ENCODE measurements around the gene CLEC2D.
A peak's percentile ranks its signal among the peaks of the same experiment; 100 is the strongest.
"Not testable (repeated sequence)": the region's sequence is repeated elsewhere in the genome, so short reads cannot be mapped to it uniquely, and the experiment has no call there.

CLEC2D gene

DNA sequence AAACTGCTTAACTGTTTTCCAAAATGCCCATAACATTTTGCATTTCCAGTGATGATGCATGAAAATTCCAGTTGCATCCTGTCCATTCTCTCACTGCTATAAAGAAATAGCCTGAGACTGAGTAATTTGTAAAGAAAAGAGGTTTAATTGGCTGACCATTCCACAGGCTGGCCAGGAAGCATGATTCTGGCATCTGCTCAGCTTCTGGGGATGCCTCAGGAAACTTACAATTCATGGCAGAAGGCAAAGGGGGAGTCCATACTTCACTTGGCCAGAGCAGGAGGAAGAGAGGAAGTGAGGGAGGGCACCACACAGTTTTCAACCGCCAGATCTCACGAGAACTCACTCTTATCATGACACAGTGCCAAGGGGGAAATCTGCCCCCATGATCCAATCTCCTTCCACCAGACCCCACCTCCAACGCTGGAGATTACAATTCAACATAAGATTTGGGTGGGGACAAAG lies 18.2 kb upstream of the CLEC2D start:
- DNase-seq, result peak; percentile 74
- ATAC-seq, result peak; percentile 30

DNA sequence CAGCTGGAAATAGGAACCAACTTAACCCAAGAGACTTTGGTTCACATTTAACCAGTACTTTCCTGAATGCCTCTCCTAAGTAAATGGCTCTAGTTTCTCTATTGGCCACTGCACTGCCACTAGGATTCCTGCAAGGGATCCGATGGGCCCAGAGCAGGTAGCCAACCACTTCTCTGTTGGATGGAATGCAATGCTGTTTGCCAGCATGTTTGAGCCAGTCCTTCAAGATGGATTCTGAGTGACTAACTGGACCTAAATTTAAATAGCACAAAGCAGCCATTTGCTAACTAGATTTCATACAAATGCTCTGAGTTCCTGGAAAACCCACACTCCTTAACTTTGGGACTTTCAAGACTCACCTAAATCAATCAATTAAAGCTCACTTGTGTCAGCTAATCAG lies 9.5 kb upstream of the CLEC2D start:
- no peak for ATAC-seq

DNA sequence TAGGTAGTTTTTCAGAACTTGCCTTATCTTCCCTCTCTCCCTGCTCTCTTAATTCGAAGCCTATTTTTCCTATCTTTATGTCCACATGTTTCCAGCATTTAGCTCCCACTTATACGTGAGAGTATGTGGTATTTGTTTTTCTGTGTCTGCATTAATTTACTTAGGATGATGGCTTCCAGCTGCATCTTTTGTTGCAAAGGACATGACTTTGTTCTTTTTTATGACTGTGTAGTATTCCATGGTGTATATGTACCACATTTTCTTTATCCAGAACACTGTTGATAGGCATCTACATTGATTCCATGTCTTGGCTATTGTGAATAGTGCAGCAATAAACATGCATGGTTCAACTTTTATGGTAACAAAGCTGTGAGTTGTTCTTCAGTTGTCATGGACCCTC lies 7.8 kb upstream of the CLEC2D start:
- DNase-seq (no peak), ATAC-seq (no peak)

More for the DNA sequence above, 9.5 kb upstream of the CLEC2D start:
- no peak for DNase-seq

DNA sequence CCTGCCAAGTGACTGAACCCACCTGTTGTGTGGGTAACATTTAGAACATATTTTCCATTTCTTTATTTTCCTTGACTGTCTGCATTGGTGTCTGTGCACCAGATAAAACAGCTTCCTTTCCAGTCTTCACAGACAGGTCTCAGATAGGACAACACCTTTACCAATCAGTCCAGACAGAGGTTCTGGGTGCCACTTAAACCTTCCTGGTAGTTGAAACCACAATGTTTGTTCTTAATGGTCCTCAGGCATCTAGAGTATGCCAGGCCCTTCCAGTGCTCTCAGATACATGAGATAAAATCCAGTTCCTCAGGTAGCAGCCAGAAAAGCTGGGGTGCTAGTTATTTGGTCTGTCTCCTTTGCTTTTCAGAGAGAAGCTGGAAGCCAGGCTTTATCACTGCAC lies 7.0 kb upstream of the CLEC2D start:
- no peak for ATAC-seq
- no peak for DNase-seq

DNA sequence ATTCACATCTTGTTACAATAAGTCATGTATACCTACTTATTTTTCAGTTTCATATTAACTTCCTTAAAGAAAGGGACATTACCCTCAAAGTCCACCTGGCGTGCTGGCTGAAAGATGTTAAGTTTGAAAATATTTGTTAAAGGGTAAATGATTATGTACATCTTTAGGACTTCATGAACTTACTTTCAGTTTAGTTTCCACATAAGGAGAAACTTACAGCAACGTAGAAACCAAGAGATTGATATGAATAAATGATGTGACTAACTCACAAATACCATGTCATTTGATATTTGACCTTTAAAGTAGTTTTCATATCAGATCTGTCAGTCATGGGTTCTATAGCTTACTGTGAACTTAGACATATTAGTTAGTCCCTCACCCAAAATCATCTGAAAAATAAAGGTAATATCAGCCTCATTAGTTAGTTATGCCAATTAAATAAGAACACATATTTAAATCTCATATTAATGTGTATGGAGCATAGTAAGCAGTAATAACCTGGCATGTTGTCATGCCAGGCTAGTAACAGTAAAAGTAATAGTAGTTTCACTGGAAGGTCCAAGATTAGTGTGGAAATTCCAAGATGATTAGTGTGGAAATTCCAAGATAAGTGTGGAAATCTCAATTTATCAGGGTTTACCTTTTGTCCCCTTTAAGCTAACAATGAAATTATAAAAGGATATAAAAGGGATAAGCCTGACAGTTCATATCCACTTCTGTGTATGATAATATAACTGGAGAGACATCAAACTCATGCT lies 1.9 kb upstream of the CLEC2D start:
- ATAC-seq, result peak; percentile 63
- no peak for DNase-seq

DNA sequence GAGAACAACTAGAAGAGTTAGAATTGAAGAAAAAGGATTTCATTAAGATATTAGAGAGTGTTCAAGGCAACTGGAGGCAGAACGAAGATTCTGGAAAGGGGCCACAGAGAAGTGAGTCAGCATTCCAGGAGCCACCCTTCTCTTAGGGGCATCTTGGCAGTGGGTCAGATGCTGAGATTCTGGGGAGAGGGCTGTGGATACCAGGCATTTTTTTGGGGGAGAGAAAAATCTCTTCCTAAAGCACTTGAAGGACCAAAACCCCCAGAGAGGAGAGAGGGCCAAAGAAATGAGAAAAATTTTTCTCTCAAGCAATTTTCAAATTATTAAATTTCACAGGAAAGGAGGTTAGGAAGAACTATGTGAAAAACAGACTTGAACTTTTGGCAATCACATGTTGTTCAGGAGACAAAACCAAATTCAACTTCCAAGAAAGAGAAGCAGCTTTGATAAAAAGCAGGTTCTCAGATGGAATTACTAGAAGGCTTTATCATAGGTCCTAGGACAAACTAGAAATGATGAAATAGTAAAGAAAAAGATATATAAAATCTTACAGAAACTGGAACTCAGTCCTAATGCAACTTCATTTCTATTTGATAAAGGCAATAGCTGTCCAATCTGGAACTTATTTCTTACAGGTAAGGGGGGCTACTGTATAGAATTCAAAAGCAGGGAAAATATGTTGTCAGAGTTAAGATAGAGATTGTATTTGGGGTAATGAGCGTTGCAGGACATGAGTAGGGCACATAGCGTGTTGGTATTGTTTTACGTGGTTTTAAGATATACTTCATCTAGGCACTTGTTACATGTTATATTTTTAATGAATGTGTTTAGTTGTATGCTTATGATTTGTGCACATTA lies 1.1 kb upstream of the CLEC2D start:
- ATAC-seq, result no peak
- no peak for DNase-seq

DNA sequence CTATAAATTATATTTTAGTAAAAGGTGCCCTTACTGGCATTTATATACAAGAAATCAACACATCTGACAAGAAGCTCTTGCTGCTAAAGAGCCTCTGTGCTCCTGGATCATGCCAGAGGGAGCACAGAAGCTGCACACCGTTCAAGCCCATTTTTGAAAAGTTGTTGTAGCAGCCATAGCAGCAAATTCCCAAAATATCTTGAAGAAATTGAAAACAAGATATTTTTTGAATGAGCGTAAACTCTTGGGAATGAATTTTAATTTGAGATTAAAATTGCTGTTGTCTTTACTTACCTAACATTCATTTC lies 540 bp upstream of the CLEC2D start:
- ATAC-seq (no peak), DNase-seq (no peak)

DNA sequence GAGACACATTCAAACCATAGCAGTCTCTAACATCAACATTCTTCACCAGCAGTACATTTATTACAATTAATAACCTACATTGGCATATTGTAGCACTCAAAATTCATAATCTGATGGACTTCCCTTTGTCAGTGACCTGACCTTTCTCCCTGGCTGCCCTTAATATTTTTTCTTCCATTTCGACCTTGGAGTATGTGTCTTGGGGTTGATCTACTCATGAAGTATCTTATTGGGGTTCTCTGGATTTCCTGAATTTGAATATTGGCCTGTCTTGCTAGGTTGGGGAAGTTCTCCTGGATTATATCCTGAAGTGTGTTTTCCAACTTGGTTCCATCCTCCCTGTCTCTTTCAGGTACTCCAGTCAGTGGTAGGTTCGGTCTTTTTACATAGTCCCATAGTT lies 2.8 kb downstream of the CLEC2D start:
- not testable (repeated sequence) for DNase-seq, ATAC-seq

DNA sequence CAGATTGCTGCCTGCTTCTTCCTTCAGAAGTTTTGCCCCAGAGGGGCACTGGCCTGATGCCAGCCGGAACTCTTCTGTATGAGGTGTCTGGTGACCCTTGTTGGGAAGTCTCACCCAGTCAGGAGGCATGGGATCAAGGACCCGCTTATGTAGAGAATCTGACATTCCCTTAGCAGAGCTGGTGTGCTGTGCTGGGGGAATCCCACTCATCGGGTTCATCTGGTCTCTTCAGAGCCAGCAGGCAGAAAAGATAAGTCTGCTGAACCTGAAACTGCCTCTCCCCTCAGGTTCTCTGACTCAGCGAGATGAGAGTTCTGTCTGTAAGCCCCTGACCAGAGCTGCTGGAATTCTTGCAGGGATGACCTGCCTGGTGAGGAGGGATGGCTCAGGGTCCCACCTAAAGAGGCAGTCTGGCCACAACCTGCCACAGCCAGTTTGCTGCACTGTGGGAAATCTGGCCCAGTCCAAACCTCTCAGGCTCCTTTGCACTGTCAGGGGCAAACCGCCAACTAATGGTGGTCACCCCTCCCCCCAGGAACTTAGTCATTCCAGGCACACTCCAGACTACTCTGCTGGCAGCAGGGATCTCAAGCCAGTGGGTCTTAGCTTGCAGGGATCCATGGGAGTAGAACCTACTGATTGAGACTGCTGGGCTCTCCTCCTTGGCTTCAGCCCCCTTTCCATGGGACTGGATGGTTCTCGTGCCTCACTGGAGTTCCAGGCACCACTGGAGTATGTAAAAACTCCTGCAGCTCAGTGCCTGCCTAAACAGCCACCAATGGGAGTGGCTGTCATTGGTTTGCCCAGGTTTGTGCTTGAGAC lies 4.1 kb downstream of the CLEC2D start:
- ATAC-seq (peak; percentile 54), DNase-seq (peak; percentile 78)

DNA sequence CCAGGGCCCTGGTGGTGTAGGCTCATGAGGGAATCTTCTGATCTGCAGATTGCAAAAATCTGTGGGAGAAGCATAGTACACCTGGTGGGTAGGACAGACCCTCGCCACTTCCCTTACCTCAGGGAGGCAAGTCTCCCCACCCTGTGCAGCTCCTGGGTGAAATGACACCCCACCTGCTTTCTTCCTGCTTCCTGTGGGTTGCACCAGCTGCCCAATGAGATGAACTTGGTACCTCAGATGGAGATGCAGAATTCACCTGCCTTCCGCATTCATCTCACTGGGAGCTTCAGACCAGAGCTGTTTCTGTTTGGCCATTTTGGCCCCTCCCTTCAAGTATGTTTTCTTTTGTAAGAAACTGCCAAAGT lies 4.7 kb downstream of the CLEC2D start:
- peak; percentile 3 for ATAC-seq
- peak; percentile 37 for DNase-seq

DNA sequence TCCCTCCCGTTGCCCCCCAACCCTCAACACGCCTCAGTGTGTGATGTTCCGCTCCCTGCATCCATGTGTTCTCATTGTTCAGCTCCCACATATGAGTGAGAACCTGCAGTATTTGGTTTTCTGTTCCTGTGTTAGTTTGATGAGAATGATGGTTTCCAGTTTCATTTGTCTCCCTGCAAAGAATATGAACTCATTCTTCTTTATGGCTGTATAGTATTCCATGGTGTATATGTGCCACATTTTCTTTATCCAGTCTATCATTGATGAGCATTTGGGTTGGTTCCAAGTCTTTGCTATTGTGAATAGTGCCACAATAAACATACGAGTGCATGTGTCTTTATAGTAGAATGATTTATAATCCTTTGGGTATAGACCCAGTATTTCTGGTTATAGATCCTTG lies 13.0 kb downstream of the CLEC2D start:
- not testable (repeated sequence) for ATAC-seq, DNase-seq

DNA sequence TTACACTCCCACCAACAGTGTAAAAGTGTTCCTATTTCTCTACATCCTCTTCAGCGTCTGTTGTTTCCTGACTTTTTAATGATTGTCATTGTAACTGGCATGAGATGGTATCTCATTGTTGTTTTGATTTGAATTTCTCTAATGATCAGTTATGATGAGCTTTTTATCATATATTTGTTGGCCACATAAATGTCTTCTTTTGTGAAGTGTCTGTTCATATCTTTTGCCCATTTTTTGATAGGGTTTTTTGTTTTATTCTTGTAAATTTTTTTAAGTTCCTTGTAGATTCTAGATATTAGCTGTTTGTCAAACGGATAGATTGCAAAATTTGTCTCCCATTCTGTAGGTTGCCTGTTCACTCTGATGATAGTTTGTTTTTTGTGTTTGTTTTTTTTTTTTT lies 13.4 kb downstream of the CLEC2D start:
- not testable (repeated sequence) for DNase-seq, ATAC-seq

DNA sequence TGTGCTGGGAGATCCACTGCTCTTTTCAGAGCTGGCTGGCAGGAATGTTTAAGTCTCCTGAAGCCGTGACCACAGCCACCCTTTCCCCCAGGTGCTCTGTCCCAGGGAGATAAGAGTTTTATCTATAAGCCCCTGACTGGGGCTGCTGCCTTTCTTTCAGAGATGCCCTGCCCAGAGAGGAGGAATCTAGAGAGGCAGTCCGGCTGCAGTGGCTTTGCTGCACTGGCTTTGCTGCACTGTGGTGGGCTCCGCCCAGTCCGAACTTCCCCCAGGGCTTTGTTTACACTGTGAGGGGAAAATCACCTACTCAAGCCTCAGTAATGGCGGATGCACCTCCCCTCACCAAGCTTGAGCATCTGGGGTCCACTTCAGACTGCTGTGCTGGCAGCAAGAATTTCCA lies 15.9 kb downstream of the CLEC2D start:
- not testable (repeated sequence) for DNase-seq
- ATAC-seq, result peak; percentile 67

DNA sequence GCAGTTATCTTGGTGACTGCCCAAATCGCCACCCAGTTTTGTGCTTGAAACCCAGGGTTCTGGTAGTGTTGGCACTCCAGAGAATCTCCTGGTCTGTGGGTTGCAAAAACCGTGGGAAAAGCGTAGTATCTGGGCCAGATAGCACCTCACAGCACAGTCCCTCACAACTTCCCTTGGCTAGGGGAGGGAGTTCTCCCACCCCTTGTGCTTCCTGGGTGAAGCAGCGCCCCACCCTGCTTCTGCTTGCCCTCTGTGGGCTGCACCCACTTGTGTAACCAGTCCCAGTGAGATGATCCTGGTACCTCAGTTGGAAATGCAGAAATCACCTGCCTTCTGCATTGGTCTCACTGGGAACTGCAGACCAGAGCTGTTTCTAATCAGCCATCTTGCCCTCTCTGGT lies 16.4 kb downstream of the CLEC2D start:
- no peak for DNase-seq
- ATAC-seq, result no peak

DNA sequence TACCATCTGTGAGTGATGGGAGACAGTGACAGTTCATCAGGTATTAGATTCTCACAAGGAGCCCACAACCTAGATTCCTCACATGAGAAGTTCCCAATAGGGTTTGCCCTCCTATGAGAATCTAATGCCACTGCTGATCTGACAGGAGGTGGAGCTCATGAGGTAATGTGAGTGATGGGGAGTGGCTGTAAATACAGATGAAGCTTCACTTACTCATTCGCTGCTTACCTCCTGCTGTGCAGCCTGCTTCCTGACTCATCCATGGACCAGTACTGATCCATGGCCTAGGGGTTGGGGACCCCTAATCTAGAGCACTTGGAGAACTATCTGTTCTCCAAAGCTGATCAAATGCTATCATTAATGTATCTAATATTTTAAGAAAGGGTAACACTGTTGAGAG lies 17.7 kb downstream of the CLEC2D start:
- ATAC-seq, result peak; percentile 67

DNA sequence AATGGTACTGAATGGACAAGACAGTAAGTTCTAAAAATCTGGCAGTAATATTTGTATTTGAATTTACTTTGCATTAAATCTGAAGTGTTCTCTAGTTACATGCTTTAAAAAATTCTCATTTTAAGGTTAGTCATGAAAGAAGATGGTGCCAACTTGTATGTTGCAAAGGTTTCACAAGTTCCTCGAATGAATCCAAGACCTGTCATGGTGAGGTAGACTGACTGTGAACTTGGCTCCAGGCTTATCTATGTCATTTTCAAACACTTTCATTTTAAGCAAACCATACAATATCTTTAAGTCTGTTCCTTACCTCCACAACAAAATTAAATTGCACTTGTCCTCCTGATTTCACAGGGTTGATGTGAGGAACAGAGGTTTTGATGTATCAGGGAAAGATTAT lies 23.4 kb downstream of the CLEC2D start:
- DNase-seq, result no peak
- ATAC-seq, result no peak

More for the DNA sequence above, 17.7 kb downstream of the CLEC2D start:
- DNase-seq, result no peak

DNA sequence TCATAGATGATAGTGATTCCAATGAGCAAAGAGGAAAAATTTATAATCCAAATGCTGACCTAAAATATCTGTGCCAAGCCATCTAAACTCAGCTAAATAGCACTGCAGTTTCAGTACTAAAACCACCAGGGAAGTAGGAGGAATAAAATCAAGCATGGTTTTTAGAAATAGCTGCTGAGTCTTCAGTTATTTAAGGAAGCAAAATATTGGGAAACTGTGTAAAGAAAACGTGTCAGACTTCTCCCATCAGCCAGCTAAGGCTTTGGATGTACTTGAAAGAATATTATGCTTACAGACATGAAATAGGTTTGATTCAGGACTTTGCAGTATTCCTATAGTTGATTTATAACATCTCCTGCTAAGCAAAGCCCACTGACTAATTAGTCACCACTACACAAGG lies 24.7 kb downstream of the CLEC2D start:
- ATAC-seq (no peak), DNase-seq (no peak)

DNA sequence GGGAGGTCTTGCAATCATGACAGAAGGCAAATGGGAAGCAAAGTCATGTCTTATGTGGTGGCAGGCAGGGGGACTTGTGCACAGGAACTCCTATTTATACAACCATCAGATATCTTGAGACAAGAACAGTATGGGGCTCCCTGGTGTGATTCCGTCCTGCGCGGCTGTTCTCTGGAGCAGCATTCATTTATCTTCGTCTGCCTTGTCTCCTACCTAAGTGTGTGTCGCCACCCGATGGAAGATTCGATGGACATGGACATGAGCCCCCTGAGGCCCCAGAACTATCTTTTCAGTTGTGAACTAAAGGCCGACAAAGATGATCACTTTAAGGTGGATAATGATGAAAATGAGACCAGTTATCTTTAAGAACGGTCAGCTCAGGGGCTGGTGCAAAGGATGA lies 25.6 kb downstream of the CLEC2D start:
- not testable (repeated sequence) for ATAC-seq, DNase-seq

DNA sequence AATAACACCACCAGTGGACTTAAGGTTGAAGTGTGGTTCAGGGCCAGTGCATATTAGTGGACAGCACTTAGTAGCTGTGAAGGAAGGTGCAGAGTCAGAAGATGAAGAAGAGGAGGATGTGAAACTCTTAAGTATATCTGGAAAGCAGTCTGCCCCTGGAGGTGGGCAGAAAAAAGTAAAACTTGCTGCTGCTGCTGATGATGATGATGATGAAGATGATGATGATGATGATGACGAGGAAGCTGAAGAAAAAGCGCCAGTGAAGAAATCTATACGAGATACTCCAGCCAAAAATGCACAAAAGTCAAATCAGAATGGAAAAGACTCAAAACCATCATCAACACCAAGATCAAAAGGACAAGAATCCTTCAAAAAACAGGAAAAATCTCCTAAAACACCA lies 26.1 kb downstream of the CLEC2D start:
- not testable (repeated sequence) for DNase-seq, ATAC-seq

DNA sequence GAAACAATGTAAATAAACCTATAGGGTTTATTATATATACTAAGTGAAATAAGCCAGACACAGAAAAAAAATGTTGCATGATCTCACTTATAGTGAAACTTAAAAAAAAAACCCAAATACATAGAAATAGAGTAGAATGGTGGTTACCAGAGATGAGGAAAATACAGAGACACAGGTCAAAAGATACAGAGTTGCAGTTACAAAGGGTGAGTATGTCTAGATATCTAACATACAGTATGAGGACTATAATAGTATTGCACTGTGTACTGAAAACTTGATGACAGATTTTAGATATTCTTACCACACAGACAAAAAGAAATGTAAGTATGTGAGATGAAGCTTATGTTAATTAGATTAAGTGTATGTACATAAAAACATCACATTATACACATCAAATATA lies 28.1 kb downstream of the CLEC2D start:
- ATAC-seq, result peak; percentile 17
- no peak for DNase-seq

DNA sequence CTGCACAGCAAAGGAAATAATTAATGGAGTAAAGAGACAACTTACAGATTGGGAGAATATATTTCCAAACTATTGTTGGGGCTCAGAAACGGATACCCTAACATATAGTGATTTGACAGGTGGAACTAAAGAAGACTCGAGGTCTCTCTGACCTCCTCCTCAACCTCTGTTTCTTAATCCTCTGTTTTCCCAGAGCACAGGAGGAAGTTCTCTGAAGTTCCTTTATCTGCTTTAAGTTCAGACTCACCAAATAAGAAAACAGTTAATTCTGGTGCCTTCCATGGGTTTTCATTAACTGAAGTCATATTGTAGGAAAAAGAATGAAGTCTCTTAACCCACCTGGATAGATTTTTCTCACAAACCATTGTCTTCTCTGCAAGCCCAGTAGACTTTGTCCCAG lies 29.2 kb downstream of the CLEC2D start:
- ATAC-seq (no peak), DNase-seq (no peak)

DNA sequence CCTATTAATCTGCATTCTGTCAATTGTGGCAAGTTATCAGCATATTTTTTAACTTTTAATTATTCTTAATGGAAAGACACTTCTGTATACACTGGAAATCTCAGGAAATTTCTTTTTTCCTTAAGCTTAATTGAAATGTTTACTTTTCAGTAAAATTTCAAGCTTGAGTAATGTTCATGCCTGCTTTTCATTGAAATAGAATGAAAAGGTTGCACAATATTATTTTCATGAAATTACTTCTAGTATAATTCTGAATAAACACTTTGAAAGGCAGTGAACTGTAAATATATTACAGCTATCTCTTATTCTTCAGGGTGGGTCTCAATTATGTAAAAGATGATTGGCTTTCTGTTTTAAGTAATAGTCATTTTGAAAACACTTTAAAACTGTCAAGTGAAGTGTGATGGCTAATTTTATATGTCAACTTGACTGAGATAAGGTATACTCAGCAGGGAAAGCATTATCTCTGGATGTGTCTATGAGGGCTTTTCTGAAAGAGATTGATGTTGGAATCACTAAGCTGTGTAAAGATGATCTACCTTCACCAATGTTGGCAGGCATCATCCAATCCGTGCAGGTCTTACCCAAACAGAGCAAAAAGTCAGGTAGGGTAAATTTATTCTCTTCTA lies 29.9 kb downstream of the CLEC2D start:
- ATAC-seq, result no peak
- no peak for DNase-seq

Data from stimulated activated naive CD8-positive, alpha-beta T cell treated with anti-CD3 and anti-CD28 coated beads, Interleukin-15, Interleukin-2, amounts not matched to agents 100 U/mL and 50 U/mL, for 24 hours (primary cell).